A549 treated with GW870086 at 1 μM for 4 hours (cell line): ENCODE measurements around the gene SRGAP2. TPM values are rescaled to one million over a fixed set of nuclear protein-coding genes. Genes with fewer than 3 reads are reported as not detected.

Experiments
- total RNA-seq: library from RNA; stranded (reverse); fragments of 200-300 nt; extraction: Qiagen RNA extraction; gene quantifications from 5 replicates; pipeline ENCODE4 v1.2.3, GENCODE V29; 2022; ENCODE audit warnings: low read depth

The SRGAP2 gene
- 19.1 to 28.3 TPM (median 25.2 TPM) in 5 replicates for total RNA-seq

GRCh38 chr1:206203364-206204158, at the start of gene SRGAP2:
SRGAP2 (plus strand) TSS chr1:206203541; CDS start chr1:206205971, 2,430 bp downstream.

GRCh38 chr1:206202789-206203363, 465 bp upstream of the SRGAP2 start, which contains the start of gene FAM72A:
FAM72A (minus strand) TSS chr1:206202839; CDS start chr1:206202025, 814 bp downstream.

Other genes starting within 250 kb of the SRGAP2 start
- gene RAB7B, start 200.1 kb upstream of the SRGAP2 start, total RNA-seq, result 1.2 to 1.6 TPM (median 1.2 TPM) in 5 replicates
- gene CTSE, start 179.6 kb upstream of the SRGAP2 start, total RNA-seq, result 0.08 TPM in 1 of 5 replicates, not detected in the others
- not detected in 5 replicates for gene RHEX, start 150.4 kb upstream of the SRGAP2 start, total RNA-seq
- gene AVPR1B, start 86.2 kb upstream of the SRGAP2 start, total RNA-seq, result not detected in 5 replicates
- 8.8 to 10.5 TPM (median 9.3 TPM) in 5 replicates for gene FAM72A, start 702 bp upstream of the SRGAP2 start, total RNA-seq